Endodermal cell (in vitro differentiated cells): ENCODE results near the gene GJB1. TPM values are rescaled to one million over a fixed set of nuclear protein-coding genes. Genes with fewer than 3 reads are reported as not detected.

ENCODE experiments used
- DNase-seq: peaks from one replicate; pipeline ENCODE4 v3.0.0-alpha.2; 2017
- H3K27ac ChIP-seq: 2 replicates; pipeline ENCODE4 v1.5.1; 2013; ENCODE audit warnings: mild to moderate bottlenecking, low read depth, low read length, moderate library complexity
- H3K27me3 ChIP-seq: 2 replicates; pipeline ENCODE4 v1.6.1; 2013; ENCODE audit warnings: mild to moderate bottlenecking, low read length, moderate library complexity; ENCODE audit not compliant: insufficient read depth, control insufficient read depth, poor library complexity, severe bottlenecking
- H3K36me3 ChIP-seq: 2 replicates; pipeline ENCODE4 v1.7.0; 2013; ENCODE audit warnings: mild to moderate bottlenecking, low read length, moderate library complexity; ENCODE audit not compliant: control insufficient read depth, insufficient read depth
- H3K4me1 ChIP-seq: one replicate; pipeline ENCODE4 v1.7.0; 2013; ENCODE audit warnings: low read length; ENCODE audit not compliant: control insufficient read depth, insufficient read depth
- H3K4me3 ChIP-seq: 2 replicates; pipeline ENCODE4 v1.5.1; 2013; ENCODE audit warnings: mild to moderate bottlenecking, low read length, moderate library complexity
- H3K9ac ChIP-seq: 2 replicates; pipeline ENCODE4 v1.6.1; 2013; ENCODE audit warnings: mild to moderate bottlenecking, low read length, moderate library complexity; ENCODE audit not compliant: poor library complexity, severe bottlenecking; ENCODE audit errors: extremely low read depth
- H3K9me3 ChIP-seq: 2 replicates; pipeline ENCODE4 v1.6.1; 2013; ENCODE audit warnings: mild to moderate bottlenecking, low read length, moderate library complexity; ENCODE audit not compliant: control insufficient read depth
- H3K27ac Mint-ChIP-seq: 2 replicates; pipeline ENCODE4 v1.8.0; 2020; ENCODE audit warnings: mixed read lengths
- H3K27me3 Mint-ChIP-seq: 2 replicates; pipeline ENCODE4 v1.8.0; 2021; ENCODE audit warnings: mild to moderate bottlenecking, mixed read lengths; ENCODE audit not compliant: insufficient read depth
- H3K36me3 Mint-ChIP-seq: 2 replicates; pipeline ENCODE4 v1.8.0; 2020; ENCODE audit warnings: low read depth, mixed read lengths
- H3K4me1 Mint-ChIP-seq: 2 replicates; pipeline ENCODE4 v1.8.0; 2020; ENCODE audit warnings: mixed read lengths
- H3K4me3 Mint-ChIP-seq: 2 replicates; pipeline ENCODE4 v1.8.0; 2020; ENCODE audit warnings: mild to moderate bottlenecking, moderate library complexity, mixed read lengths
- H3K9me3 Mint-ChIP-seq: 2 replicates; pipeline ENCODE4 v1.8.0; 2020; ENCODE audit warnings: mild to moderate bottlenecking, mixed read lengths
- WGBS, 2 experiments: methylation state at CpG; one replicate each; pipeline versions ENCODE4 v1.1.5 to v1.1.7; 2013; ENCODE audit warnings: missing lambda C conversion rate in 2 of 2, mixed read lengths in 1 of 2; ENCODE audit not compliant: insufficient coverage in 1 of 2, insufficient read length in 1 of 2; 5-methylcytosine and 5-hydroxymethylcytosine counted together
- total RNA-seq, 2 donors: library from RNA; stranded (reverse); fragmentation: NEBNext Ultra II Directional in 1 of 2; extraction: Animal tissue kit (Norgen Biotek cat#: 25700) in 1 of 2; gene quantifications; 2 replicates in 1 of 2; 3 replicates in 1 of 2; pipeline ENCODE4 v1.2.1, GENCODE V29; 2021
- TF ChIP-seq, protein P1 (sequence below): fragments of 200-600 bp; sonication (generic); conservative IDR thresholded peaks from 2 replicates; pipeline ENCODE4 v1.5.0; 2021; ENCODE audit warnings: antibody characterized with exemption, mild to moderate bottlenecking

GJB1 gene
- total RNA-seq, 2 donors from 2014 or later: 0.91 to 1.4 TPM

GRCh38 chrX:71183341-71183740 lies 39.7 kb upstream of the GJB1 start:
- TF ChIP-seq, protein P1, sequence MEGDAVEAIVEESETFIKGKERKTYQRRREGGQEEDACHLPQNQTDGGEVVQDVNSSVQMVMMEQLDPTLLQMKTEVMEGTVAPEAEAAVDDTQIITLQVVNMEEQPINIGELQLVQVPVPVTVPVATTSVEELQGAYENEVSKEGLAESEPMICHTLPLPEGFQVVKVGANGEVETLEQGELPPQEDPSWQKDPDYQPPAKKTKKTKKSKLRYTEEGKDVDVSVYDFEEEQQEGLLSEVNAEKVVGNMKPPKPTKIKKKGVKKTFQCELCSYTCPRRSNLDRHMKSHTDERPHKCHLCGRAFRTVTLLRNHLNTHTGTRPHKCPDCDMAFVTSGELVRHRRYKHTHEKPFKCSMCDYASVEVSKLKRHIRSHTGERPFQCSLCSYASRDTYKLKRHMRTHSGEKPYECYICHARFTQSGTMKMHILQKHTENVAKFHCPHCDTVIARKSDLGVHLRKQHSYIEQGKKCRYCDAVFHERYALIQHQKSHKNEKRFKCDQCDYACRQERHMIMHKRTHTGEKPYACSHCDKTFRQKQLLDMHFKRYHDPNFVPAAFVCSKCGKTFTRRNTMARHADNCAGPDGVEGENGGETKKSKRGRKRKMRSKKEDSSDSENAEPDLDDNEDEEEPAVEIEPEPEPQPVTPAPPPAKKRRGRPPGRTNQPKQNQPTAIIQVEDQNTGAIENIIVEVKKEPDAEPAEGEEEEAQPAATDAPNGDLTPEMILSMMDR: no peak
- Histone ChIP-seq H3K9me3 (no peaks in the 10 kb centered on the region), H3K36me3 (no peaks in the 10 kb centered on the region), H3K27ac (peak overlapping the region; percentile 95), H3K4me1 (peaks cover 4% of the 10 kb centered on the region), H3K27me3 (no peaks in the 10 kb centered on the region), H3K9ac (no peak overlapping the region), H3K4me3 (no peak overlapping the region)
- DNase-seq: peak; percentile 45
- no peak overlapping the region for H3K4me3 Mint-ChIP-seq
- H3K27me3 Mint-ChIP-seq: no peaks in the 10 kb centered on the region
- H3K4me1 Mint-ChIP-seq: peaks cover 10% of the 10 kb centered on the region
- peak overlapping the region; percentile 97 for H3K27ac Mint-ChIP-seq
- no peaks in the 10 kb centered on the region for H3K36me3 Mint-ChIP-seq
- peaks cover 62% of the 10 kb centered on the region for H3K9me3 Mint-ChIP-seq
- WGBS, 2 experiments: 50 to 52% methylated on average over 3 to 4 of the region's 6 CpGs

DNA sequence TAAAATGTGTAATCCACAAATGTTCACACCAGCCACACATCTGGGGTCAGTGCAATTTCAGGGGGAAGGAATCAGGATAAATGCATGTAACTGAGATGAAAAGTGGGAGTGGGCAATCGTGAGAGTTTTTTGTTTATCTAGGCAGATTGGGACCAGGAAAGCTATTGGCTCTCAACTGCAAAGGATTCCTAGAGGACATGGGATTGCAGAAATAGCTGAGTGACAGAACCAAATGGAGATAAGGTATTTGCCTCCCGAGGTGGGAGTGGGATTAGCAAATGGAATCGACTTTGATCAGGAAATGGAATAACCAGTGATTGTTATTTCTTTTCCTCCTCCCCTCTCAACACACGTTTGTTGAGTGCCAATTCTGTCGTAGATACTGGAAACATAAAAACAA lies 38.9 kb upstream of the GJB1 start:
- Mint-ChIP-seq H3K4me1 (peaks cover 10% of the 10 kb centered on the region), H3K9me3 (peaks cover 62% of the 10 kb centered on the region), H3K27me3 (no peaks in the 10 kb centered on the region), H3K36me3 (no peaks in the 10 kb centered on the region), H3K27ac (no peak overlapping the region), H3K4me3 (no peak overlapping the region)
- TF ChIP-seq, protein P1: no peak
- Histone ChIP-seq H3K36me3 (no peaks in the 10 kb centered on the region), H3K27me3 (no peaks in the 10 kb centered on the region), H3K9me3 (no peaks in the 10 kb centered on the region), H3K27ac (peak overlapping the region; percentile 95), H3K9ac (no peak overlapping the region), H3K4me3 (no peak overlapping the region), H3K4me1 (peaks cover 4% of the 10 kb centered on the region)
- DNase-seq: no peak
- 43% methylated on average over 2 of the region's 5 CpGs; no CpG with 5 or more reads in 1 of the 2 experiments for WGBS, 2 experiments

DNA sequence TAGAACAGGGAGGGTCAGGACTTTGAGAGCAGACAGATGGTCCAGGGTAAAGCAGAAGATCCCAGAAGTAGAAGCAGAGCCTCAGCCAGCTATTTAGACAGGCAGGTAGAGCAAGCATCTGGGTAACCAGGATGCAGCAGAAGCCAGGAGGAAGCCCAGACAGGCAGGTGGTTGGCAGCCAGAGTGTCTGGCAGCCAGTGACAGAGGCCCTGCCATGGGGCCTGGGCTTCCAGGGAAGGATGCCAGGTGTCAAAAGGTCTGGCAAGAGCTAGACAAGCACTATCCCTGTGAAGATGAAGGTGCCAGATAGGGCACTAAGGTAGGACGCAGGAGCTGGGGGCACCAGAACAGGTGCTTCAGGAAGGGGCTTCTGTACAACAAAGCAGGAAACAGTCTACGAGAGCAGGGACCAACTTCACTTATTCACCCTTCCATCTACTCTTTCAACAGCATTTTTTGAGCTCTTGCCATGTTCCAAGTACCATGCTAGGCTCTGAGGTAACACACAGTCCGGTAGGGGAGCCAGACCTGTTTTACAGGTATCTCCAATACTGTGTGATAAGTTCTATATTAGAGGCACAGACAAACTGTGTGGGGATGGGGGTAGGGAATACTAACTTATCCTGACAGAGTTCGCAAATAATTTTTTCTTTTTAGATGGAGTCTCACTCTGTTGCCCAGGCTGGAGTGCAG lies 38.1 kb upstream of the GJB1 start:
- no peak overlapping the region for H3K27ac Mint-ChIP-seq
- Histone ChIP-seq H3K4me1 (peaks cover 4% of the 10 kb centered on the region), H3K27me3 (no peaks in the 10 kb centered on the region), H3K9ac (no peak overlapping the region), H3K9me3 (no peaks in the 10 kb centered on the region), H3K27ac (no peak overlapping the region), H3K4me3 (no peak overlapping the region), H3K36me3 (no peaks in the 10 kb centered on the region)
- TF ChIP-seq, protein P1: no peak
- no peak overlapping the region for H3K4me3 Mint-ChIP-seq
- 100% methylated on average over 4 of the region's 4 CpGs; no CpG with 5 or more reads in 1 of the 2 experiments for WGBS, 2 experiments
- DNase-seq: no peak
- H3K36me3 Mint-ChIP-seq: no peaks in the 10 kb centered on the region
- H3K9me3 Mint-ChIP-seq: peaks cover 56% of the 10 kb centered on the region
- no peaks in the 10 kb centered on the region for H3K27me3 Mint-ChIP-seq
- peaks cover 10% of the 10 kb centered on the region for H3K4me1 Mint-ChIP-seq
